Liver (tissue), 9 donors: ENCODE results near the gene ASMTL. TPM values are rescaled to one million over a fixed set of nuclear protein-coding genes. Genes with fewer than 3 reads are reported as not detected.

Source experiments
- DNase-seq: peaks from one replicate; pipeline ENCODE4 v3.0.0-alpha.2; 2017; ENCODE audit warnings: low spot score
- H3K27ac ChIP-seq, 2 donors: one replicate each; pipeline ENCODE4 v1.7.0; 2013; ENCODE audit warnings: inconsistent platforms in 2 of 2, low read length in 2 of 2, control low read depth in 1 of 2, low read depth in 1 of 2, mild to moderate bottlenecking in 1 of 2
- H3K27me3 ChIP-seq, 4 donors: one replicate each; pipeline versions ENCODE4 v1.6.1 to v1.7.0; 2013; ENCODE audit warnings: low read length in 3 of 4, inconsistent platforms in 1 of 4, mild to moderate bottlenecking in 1 of 4, moderate library complexity in 1 of 4; ENCODE audit not compliant: control insufficient read depth in 4 of 4, insufficient read depth in 4 of 4
- H3K36me3 ChIP-seq, 4 donors: one replicate each; pipeline versions ENCODE4 v1.6.1 to v1.7.0; 2013; ENCODE audit warnings: low read length in 3 of 4, mild to moderate bottlenecking in 3 of 4, low read depth in 1 of 4, moderate library complexity in 1 of 4; ENCODE audit not compliant: control insufficient read depth in 4 of 4, insufficient read depth in 3 of 4
- H3K4me1 ChIP-seq, 4 donors: one replicate each; pipeline versions ENCODE4 v1.6.1 to v1.7.0; 2013; ENCODE audit warnings: low read length in 3 of 4, mild to moderate bottlenecking in 3 of 4, moderate library complexity in 1 of 4; ENCODE audit not compliant: control insufficient read depth in 4 of 4, insufficient read depth in 4 of 4
- H3K4me3 ChIP-seq, 3 donors: one replicate each; pipeline versions ENCODE4 v1.6.1 to v1.7.0; 2013; ENCODE audit warnings: low read length in 3 of 3, control low read depth in 1 of 3, low read depth in 1 of 3, mild to moderate bottlenecking in 1 of 3
- H3K9ac ChIP-seq, 2 donors: one replicate each; pipeline ENCODE4 v1.7.0; 2013; ENCODE audit warnings: low read length in 2 of 2, mild to moderate bottlenecking in 2 of 2, moderate library complexity in 2 of 2, control low read depth in 1 of 2, low read depth in 1 of 2
- H3K9me3 ChIP-seq, 4 donors: one replicate each; pipeline versions ENCODE4 v1.6.1 to v1.7.0; 2013; ENCODE audit warnings: low read length in 3 of 4; ENCODE audit not compliant: control insufficient read depth in 4 of 4
- ATF3 ChIP-seq: IDR thresholded peaks from 2 replicates; pipeline ENCODE4 v1.6.1; 2016; ENCODE audit warnings: antibody characterized with exemption
- EGR1 ChIP-seq, 2 donors: IDR thresholded peaks; 2 replicates each; pipeline ENCODE4 v1.6.1; 2016 to 2018; ENCODE audit warnings: antibody characterized with exemption in 2 of 2, low read depth in 2 of 2
- FOXA1 ChIP-seq: IDR thresholded peaks from 2 replicates; pipeline ENCODE4 v1.6.1; 2016; ENCODE audit warnings: antibody characterized with exemption
- GABPA ChIP-seq, 2 donors: IDR thresholded peaks in 1 of 2; conservative IDR thresholded peaks in 1 of 2; 2 replicates each; pipeline ENCODE4 v1.6.1; 2016; ENCODE audit warnings: antibody characterized with exemption in 2 of 2, mild to moderate bottlenecking in 1 of 2, moderate library complexity in 1 of 2
- HNF4A ChIP-seq, 2 donors: conservative IDR thresholded peaks; 2 replicates each; pipeline ENCODE4 v1.6.1; 2016; ENCODE audit warnings: antibody characterized with exemption in 2 of 2, mild to moderate bottlenecking in 2 of 2
- HNF4G ChIP-seq: IDR thresholded peaks from 2 replicates; pipeline ENCODE4 v1.6.1; 2016; ENCODE audit warnings: antibody characterized with exemption
- JUND ChIP-seq, 2 donors: IDR thresholded peaks; 2 replicates each; pipeline ENCODE4 v1.6.1; 2016; ENCODE audit warnings: antibody characterized with exemption in 2 of 2
- MAX ChIP-seq: IDR thresholded peaks from 2 replicates; pipeline ENCODE4 v1.6.1; 2016; ENCODE audit warnings: antibody characterized with exemption
- NR2F2 ChIP-seq: IDR thresholded peaks from 2 replicates; pipeline ENCODE4 v1.6.1; 2016; ENCODE audit warnings: antibody characterized with exemption
- RAD21 ChIP-seq, 2 donors: IDR thresholded peaks; 2 replicates each; pipeline ENCODE4 v1.6.1; 2016; ENCODE audit warnings: antibody characterized with exemption in 2 of 2, mild to moderate bottlenecking in 2 of 2
- REST ChIP-seq: IDR thresholded peaks from 2 replicates; pipeline ENCODE4 v1.6.1; 2016; ENCODE audit warnings: antibody characterized with exemption, mild to moderate bottlenecking
- RXRA ChIP-seq, 2 donors: IDR thresholded peaks; 2 replicates each; pipeline ENCODE4 v1.6.1; 2017 to 2018; ENCODE audit warnings: antibody characterized with exemption in 2 of 2, mild to moderate bottlenecking in 1 of 2
- WGBS: extraction: QIAGEN DNeasy Blood & Tissue Kit; methylation state at CpG from one replicate; pipeline ENCODE4 v1.1.7; 2013; 5-methylcytosine and 5-hydroxymethylcytosine counted together
- polyA plus RNA-seq, 2 donors: library from polyadenylated mRNA; stranded (reverse) in 1 of 2; unstranded in 1 of 2; fragments of 200-250 nt in 1 of 2; fragments of >200 nt in 1 of 2; fragmentation: Nextera tagmentation in 1 of 2; extraction: Ambion mirVana in 1 of 2; gene quantifications; one replicate each; pipeline versions ENCODE4 v1.2.1 to v1.2.3, GENCODE V29; 2013 to 2015
- total RNA-seq, 2 donors: library from RNA; depleted of rRNA; stranded (reverse); fragments of >200 nt; gene quantifications; one replicate each; pipeline ENCODE4 v1.2.3, GENCODE V29; 2014
- donor health status: healthy.
- donor health status: healthy.
- donor health status: healthy.
- donor health status: healthy.
- donor health status: healthy.

ASMTL gene
- total and polyA plus RNA-seq, 4 donors = 10.3 to 18.9 (median 11.6) TPM

GRCh38 chrX:1358793-1359476, 93.8 kb downstream of the ASMTL start:
- H3K27ac ChIP-seq = no peak overlapping the region
- H3K4me1 ChIP-seq = no peaks in the 10 kb centered on the region
- TF ChIP-seq NR2F2 = no peak
- no peak for TF ChIP-seq HNF4A (conservative IDR thresholded peaks at IDR 0.05)
- TF ChIP-seq FOXA1 = no peak
- TF ChIP-seq HNF4G = no peak
- TF ChIP-seq RXRA (IDR thresholded peaks at IDR 0.05) = no peak
- TF ChIP-seq GABPA (IDR thresholded peaks at IDR 0.05 in 1 of 2, conservative IDR thresholded peaks at IDR 0.05 in 1 of 2) = no peak
- TF ChIP-seq JUND (IDR thresholded peaks at IDR 0.05) = no peak
- no peak for TF ChIP-seq ATF3
- TF ChIP-seq MAX = no peak
- TF ChIP-seq EGR1 (IDR thresholded peaks at IDR 0.05; ENCODE audit: low read depth in 2 of 2) = no peak
- H3K4me3 ChIP-seq = no peak overlapping the region
- 91% methylated on average over 6 of the region's 6 CpGs for WGBS
- H3K9ac ChIP-seq = no peak overlapping the region
- H3K9me3 ChIP-seq = peaks cover 0 to 3% (median 2%) of the 10 kb centered on the region in 4 donors
- DNase-seq = no peak
- peaks cover 0 to 13% (median 7%) of the 10 kb centered on the region in 4 donors for H3K36me3 ChIP-seq
- H3K27me3 ChIP-seq = no peaks in the 10 kb centered on the region

GRCh38 chrX:1357993-1358392, 94.7 kb downstream of the ASMTL start:
- no peak overlapping the region for H3K4me3 ChIP-seq
- no peak overlapping the region for H3K9ac ChIP-seq
- H3K4me1 ChIP-seq = no peaks in the 10 kb centered on the region
- WGBS = 98% methylated on average over 10 of the region's 10 CpGs
- no peak for DNase-seq
- H3K27ac ChIP-seq = no peak overlapping the region
- no peak for TF ChIP-seq REST
- no peak for TF ChIP-seq FOXA1
- no peak for TF ChIP-seq MAX
- no peak for TF ChIP-seq HNF4G
- TF ChIP-seq HNF4A (conservative IDR thresholded peaks at IDR 0.05) = no peak
- no peak for TF ChIP-seq RAD21 (IDR thresholded peaks at IDR 0.05)
- H3K27me3 ChIP-seq = no peaks in the 10 kb centered on the region
- H3K36me3 ChIP-seq = peaks cover 0 to 13% (median 7%) of the 10 kb centered on the region in 4 donors
- peaks cover 0 to 3% (median 2%) of the 10 kb centered on the region in 4 donors for H3K9me3 ChIP-seq
